GM21619 (cell line): ENCODE measurements around the gene BAHCC1.

Experiments
- ATAC-seq: cut with Tn5 transposase; IDR thresholded peaks from one replicate; pipeline ENCODE4 v1.9.1; 2021; ENCODE audit not compliant: unreplicated experiment

Gene BAHCC1

GRCh38 chr17:81489998-81490992 lies 95.0 kb downstream of the BAHCC1 start:
- no peak for ATAC-seq

GRCh38 chr17:81491181-81491581 lies 95.9 kb downstream of the BAHCC1 start:
- no peak for ATAC-seq

- no peak for ATAC-seq
These were observed 96.5 kb downstream of the BAHCC1 start for GRCh38 chr17:81491761-81492160.

- ATAC-seq: no peak
These were observed 96.9 kb downstream of the BAHCC1 start for GRCh38 chr17:81492202-81492601.

GRCh38 chr17:81492706-81493105 lies 97.4 kb downstream of the BAHCC1 start:
- no peak for ATAC-seq

- no peak for ATAC-seq
These were observed 98.2 kb downstream of the BAHCC1 start for GRCh38 chr17:81493198-81494038.

- no peak for ATAC-seq
These were observed 99.5 kb downstream of the BAHCC1 start for GRCh38 chr17:81494626-81495377.

GRCh38 chr17:81498953-81499600 lies 103.8 kb downstream of the BAHCC1 start:
- ATAC-seq: no peak

GRCh38 chr17:81499601-81499970 lies 104.3 kb downstream of the BAHCC1 start:
- ATAC-seq: no peak

GRCh38 chr17:81500047-81500446 lies 104.8 kb downstream of the BAHCC1 start:
- no peak for ATAC-seq

GRCh38 chr17:81502471-81503017 lies 107.3 kb downstream of the BAHCC1 start:
- no peak for ATAC-seq

GRCh38 chr17:81503619-81504018 lies 108.4 kb downstream of the BAHCC1 start:
- no peak for ATAC-seq

GRCh38 chr17:81508639-81509206 lies 113.5 kb downstream of the BAHCC1 start:
- no peak for ATAC-seq

GRCh38 chr17:81509207-81509971 lies 114.1 kb downstream of the BAHCC1 start:
- no peak for ATAC-seq

- no peak for ATAC-seq
These were observed 114.9 kb downstream of the BAHCC1 start for GRCh38 chr17:81509972-81510784.

GRCh38 chr17:81510785-81511553 lies 115.7 kb downstream of the BAHCC1 start:
- ATAC-seq: no peak

- ATAC-seq: no peak
These were observed 116.2 kb downstream of the BAHCC1 start for GRCh38 chr17:81511554-81511803.
